GM18861 (cell line): ENCODE results near the gene DLX1.
"Not testable (repeated sequence)": the region's sequence is repeated elsewhere in the genome, so short reads cannot be mapped to it uniquely, and the experiment has no call there.

Experiments used
- ATAC-seq: cut with Tn5 transposase; IDR thresholded peaks from one replicate; pipeline ENCODE4 v1.9.1; 2021; ENCODE audit not compliant: unreplicated experiment

Gene DLX1

GRCh38 chr2:172109256-172109987, 24.1 kb downstream of the DLX1 start:
- ATAC-seq, result no peak

GRCh38 chr2:172109988-172110811, 24.9 kb downstream of the DLX1 start:
- no peak for ATAC-seq

GRCh38 chr2:172113617-172114016, 28.3 kb downstream of the DLX1 start:
- no peak for ATAC-seq

- ATAC-seq, result not testable (repeated sequence)
Observed at GRCh38 chr2:172114176-172114575, 28.9 kb downstream of the DLX1 start.

GRCh38 chr2:172114579-172114978, 29.3 kb downstream of the DLX1 start:
- no peak for ATAC-seq

GRCh38 chr2:172116107-172116506, 30.8 kb downstream of the DLX1 start:
- ATAC-seq, result no peak

GRCh38 chr2:172119089-172119488, 33.8 kb downstream of the DLX1 start:
- ATAC-seq, result no peak

GRCh38 chr2:172120118-172120517, 34.8 kb downstream of the DLX1 start:
- no peak for ATAC-seq

- no peak for ATAC-seq
Observed at GRCh38 chr2:172128484-172128883, 43.2 kb downstream of the DLX1 start.

- no peak for ATAC-seq
Observed at GRCh38 chr2:172129404-172129803, 44.1 kb downstream of the DLX1 start.

GRCh38 chr2:172131713-172132555, 46.6 kb downstream of the DLX1 start:
- no peak for ATAC-seq

GRCh38 chr2:172134270-172134669, 49.0 kb downstream of the DLX1 start:
- ATAC-seq, result no peak

GRCh38 chr2:172135446-172135845, 50.1 kb downstream of the DLX1 start:
- no peak for ATAC-seq

- no peak for ATAC-seq
Observed at GRCh38 chr2:172137109-172137508, 51.8 kb downstream of the DLX1 start.

GRCh38 chr2:172137943-172138342, 52.6 kb downstream of the DLX1 start:
- ATAC-seq, result no peak

GRCh38 chr2:172138727-172139126, 53.4 kb downstream of the DLX1 start:
- ATAC-seq, result not testable (repeated sequence)
